K562 (cell line): ENCODE measurements around the gene SCN4A. TPM values are rescaled to one million over a fixed set of nuclear protein-coding genes. Genes with fewer than 3 reads are reported as not detected.

Experiments
- CBFA2T3 ChIP-seq: fragments of 450-650 bp; IDR thresholded peaks from 2 replicates; pipeline ENCODE4 v1.6.1; 2017
- CREM ChIP-seq: IDR thresholded peaks from 2 replicates; pipeline ENCODE4 v1.6.1; 2014; ENCODE audit warnings: antibody characterized with exemption, low read depth
- MGA ChIP-seq: fragments of 450-650 bp; IDR thresholded peaks from 2 replicates; pipeline ENCODE4 v1.6.1; 2016; ENCODE audit warnings: mild to moderate bottlenecking, moderate library complexity
- NEUROD1 ChIP-seq: fragments of 150-350 bp; IDR thresholded peaks from 2 replicates; pipeline ENCODE4 v1.6.1; 2014; ENCODE audit warnings: borderline replicate concordance, low read length, low read depth; ENCODE audit not compliant: partially characterized antibody
- PHB2 ChIP-seq: fragments of 450-650 bp; IDR thresholded peaks from 2 replicates; pipeline ENCODE4 v1.6.1; 2017; ENCODE audit warnings: low read depth
- ZHX1 ChIP-seq: fragments of 150-350 bp; conservative IDR thresholded peaks from 2 replicates; pipeline ENCODE4 v1.6.1; 2014; ENCODE audit warnings: low read length
- ZNF224 ChIP-seq: sonication (generic); formaldehyde crosslinking; IDR thresholded peaks from 2 replicates; pipeline ENCODE4 v1.8.0; 2022; ENCODE audit warnings: mild to moderate bottlenecking, missing genetic modification reagents
- ZNF347 ChIP-seq: fragments of 450-650 bp; formaldehyde crosslinking; IDR thresholded peaks from 2 replicates; pipeline ENCODE4 v1.4.0; 2020; ENCODE audit warnings: low read depth, mild to moderate bottlenecking, moderate library complexity
- polyA plus RNA-seq, 8 experiments: library from polyadenylated mRNA; depleted of rRNA in 4 of 8; stranded (reverse) in 5 of 8; unstranded in 3 of 8; fragments of >200 nt; fragmentation: Nextera tagmentation in 2 of 8; fragmentation: Illumina TruSeq in 1 of 8; extraction: Ambion mirVana in 2 of 8; extraction: Trizol in 1 of 8; gene quantifications; 2 replicates each; pipeline versions ENCODE4 v1.2.1 to v1.2.3, GENCODE V29; 2011 to 2014; ENCODE audit warnings: inconsistent platforms in 1 of 8, missing spikeins in 1 of 8
- total RNA-seq, 7 experiments: library from RNA; depleted of rRNA in 6 of 7; stranded (reverse); fragments of >200 nt in 6 of 7; fragmentation: Illumina TruSeq in 2 of 7; extraction: Trizol in 2 of 7; gene quantifications; 2 replicates each; pipeline versions ENCODE4 v1.2.1 to v1.2.3, GENCODE V29; 2011 to 2021; ENCODE audit warnings: low replicate concordance in 1 of 7
- TF ChIP-seq, protein P1 (sequence below): IDR thresholded peaks from 2 replicates; pipeline ENCODE4 v1.6.1; 2016; ENCODE audit warnings: missing genetic modification characterization, missing compliant biosample characterization
- TF ChIP-seq, protein P2 (sequence below): fragments of 450-650 bp; conservative IDR thresholded peaks from 2 replicates; pipeline ENCODE4 v1.6.1; 2016; ENCODE audit warnings: missing genetic modification characterization, low read depth, mild to moderate bottlenecking, missing compliant biosample characterization, moderate library complexity

The SCN4A gene
- total and polyA plus RNA-seq, 9 of the 15 experiments (the other 6 are each of a cell fraction or from before 2014, with no cell fraction given), result 0.29 to 2.6 (median 1.4) TPM

DNA sequence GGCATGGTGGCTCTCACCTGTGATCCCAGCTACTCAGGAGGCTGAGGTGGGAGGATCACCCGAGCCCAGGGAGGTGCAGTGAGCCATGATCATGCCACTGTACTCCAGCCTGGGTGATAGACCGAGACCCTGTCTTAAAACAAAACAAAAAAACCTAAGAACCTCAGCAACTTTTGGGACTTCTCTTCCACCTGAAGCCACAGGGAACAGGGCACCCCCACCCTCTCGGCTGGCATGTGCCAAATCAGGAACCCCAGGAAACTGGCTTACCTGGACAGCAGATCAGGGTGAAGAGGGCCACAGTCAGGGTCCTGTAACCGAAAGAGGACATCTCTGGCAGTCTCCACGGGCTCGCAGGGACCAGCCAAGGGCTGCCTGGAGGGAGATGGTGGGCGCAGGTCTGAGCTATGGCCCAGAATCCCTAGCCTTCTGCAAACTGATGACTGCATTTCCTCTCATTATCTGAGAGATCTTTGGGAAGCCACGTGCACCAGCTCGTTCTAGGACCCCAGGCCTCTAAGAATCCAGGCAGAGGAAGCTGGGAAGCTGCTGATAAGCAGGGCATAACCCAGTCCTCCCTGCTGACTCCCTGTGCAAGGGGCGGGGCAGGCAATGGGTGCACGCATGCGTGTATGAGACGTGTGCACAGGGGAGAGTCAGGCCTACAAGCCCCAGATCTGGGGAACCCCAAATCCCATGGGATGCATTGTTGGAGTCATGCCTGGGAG lies 33.8 kb upstream of the SCN4A start (continued):
- TF ChIP-seq ZHX1, result no peak
- TF ChIP-seq ZNF347, result no peak
- TF ChIP-seq, protein P1, sequence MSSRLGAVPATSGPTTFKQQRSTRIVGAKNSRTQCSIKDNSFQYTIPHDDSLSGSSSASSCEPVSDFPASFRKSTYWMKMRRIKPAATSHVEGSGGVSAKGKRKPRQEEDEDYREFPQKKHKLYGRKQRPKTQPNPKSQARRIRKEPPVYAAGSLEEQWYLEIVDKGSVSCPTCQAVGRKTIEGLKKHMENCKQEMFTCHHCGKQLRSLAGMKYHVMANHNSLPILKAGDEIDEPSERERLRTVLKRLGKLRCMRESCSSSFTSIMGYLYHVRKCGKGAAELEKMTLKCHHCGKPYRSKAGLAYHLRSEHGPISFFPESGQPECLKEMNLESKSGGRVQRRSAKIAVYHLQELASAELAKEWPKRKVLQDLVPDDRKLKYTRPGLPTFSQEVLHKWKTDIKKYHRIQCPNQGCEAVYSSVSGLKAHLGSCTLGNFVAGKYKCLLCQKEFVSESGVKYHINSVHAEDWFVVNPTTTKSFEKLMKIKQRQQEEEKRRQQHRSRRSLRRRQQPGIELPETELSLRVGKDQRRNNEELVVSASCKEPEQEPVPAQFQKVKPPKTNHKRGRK (tag), result no peak
- peak; percentile 66 for TF ChIP-seq NEUROD1
- no peak for TF ChIP-seq PHB2
- TF ChIP-seq, protein P2, sequence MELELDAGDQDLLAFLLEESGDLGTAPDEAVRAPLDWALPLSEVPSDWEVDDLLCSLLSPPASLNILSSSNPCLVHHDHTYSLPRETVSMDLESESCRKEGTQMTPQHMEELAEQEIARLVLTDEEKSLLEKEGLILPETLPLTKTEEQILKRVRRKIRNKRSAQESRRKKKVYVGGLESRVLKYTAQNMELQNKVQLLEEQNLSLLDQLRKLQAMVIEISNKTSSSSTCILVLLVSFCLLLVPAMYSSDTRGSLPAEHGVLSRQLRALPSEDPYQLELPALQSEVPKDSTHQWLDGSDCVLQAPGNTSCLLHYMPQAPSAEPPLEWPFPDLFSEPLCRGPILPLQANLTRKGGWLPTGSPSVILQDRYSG (tag), result no peak
- peak; percentile 93 for TF ChIP-seq CBFA2T3
- TF ChIP-seq MGA, result peak; percentile 88
- TF ChIP-seq CREM, result peak; percentile 75
- no peak for TF ChIP-seq ZNF224 (CRISPR knock-in tag)
